ENCODE data around the gene TERB2. TPM values are rescaled to one million over a fixed set of nuclear protein-coding genes. Genes with fewer than 3 reads are reported as not detected.
"Not testable (repeated sequence)": the region's sequence is repeated elsewhere in the genome, so short reads cannot be mapped to it uniquely, and the experiment has no call there.

Gene TERB2
- total RNA-seq, 1 experiment from 2014 or later = not detected

GRCh38 chr15:44987711-44988110, 31.2 kb downstream of the TERB2 start:
- not testable (repeated sequence) for H3K79me2 ChIP-seq (ENCODE audit: insufficient read depth, low read length); H3K9me3 ChIP-seq (ENCODE audit: control insufficient read depth, low read depth, low read length); H3K9ac ChIP-seq (ENCODE audit: extremely low read depth, insufficient read length, low read length); H3K9me3 Mint-ChIP-seq; H3K27ac ChIP-seq (ENCODE audit: insufficient read length, low read depth, low read length); H4K8ac ChIP-seq (replicated peaks; ENCODE audit: insufficient read length, low read depth, low read length); H3K23me2 ChIP-seq (ENCODE audit: insufficient read length, low read depth, low read length, poor library complexity, severe bottlenecking); H3K23ac ChIP-seq (ENCODE audit: insufficient read length, low read depth, low read length); H2BK15ac ChIP-seq (ENCODE audit: low read depth, low read length); H2AK5ac ChIP-seq (ENCODE audit: insufficient read length, low read length); H2BK5ac ChIP-seq (ENCODE audit: insufficient read length, low read length); H4K20me1 ChIP-seq (ENCODE audit: control insufficient read depth, insufficient read depth, insufficient read length); H4K91ac ChIP-seq (ENCODE audit: insufficient read length, low read depth, low read length); H2AFZ ChIP-seq (ENCODE audit: low read length); H3K4me2 ChIP-seq (ENCODE audit: insufficient read depth, insufficient read length, low read length); H3K4me3 Mint-ChIP-seq; H3K4ac ChIP-seq (ENCODE audit: low read depth, low read length); H3K36me3 Mint-ChIP-seq (ENCODE audit: insufficient read depth in 1 of 3, low read depth in 3 of 3); H2BK120ac ChIP-seq (ENCODE audit: low read depth, low read length, poor library complexity, severe bottlenecking); H2BK20ac ChIP-seq (ENCODE audit: low read depth, low read length, poor library complexity, severe bottlenecking); H3K27me3 Mint-ChIP-seq (ENCODE audit: low read depth); H3K56ac ChIP-seq (ENCODE audit: insufficient read length, low read depth, low read length); H3K18ac ChIP-seq (ENCODE audit: insufficient read length, low read depth, low read length); H4K5ac ChIP-seq (ENCODE audit: insufficient read length, low read depth, low read length); DNase-seq; H3K27ac Mint-ChIP-seq; H3K4me1 ChIP-seq (ENCODE audit: insufficient read depth, low read length); H3T11ph ChIP-seq (ENCODE audit: low read length); H3K14ac ChIP-seq (ENCODE audit: insufficient read depth, low read length); H2BK12ac ChIP-seq (ENCODE audit: insufficient read length, low read depth, low read length); H3K4me1 Mint-ChIP-seq; H3K79me1 ChIP-seq (ENCODE audit: insufficient read depth, low read depth, low read length, poor library complexity, severe bottlenecking); H3K27me3 ChIP-seq (ENCODE audit: insufficient read depth, low read length)
- no CpG with 5 or more reads among the region's 1 CpG for WGBS (ENCODE audit: extremely low coverage, insufficient read length, low lambda C conversion rate)

GRCh38 chr15:44988184-44988869, 31.8 kb downstream of the TERB2 start:
- H3T11ph ChIP-seq (ENCODE audit: low read length); H2AFZ ChIP-seq (ENCODE audit: low read length); H3K27me3 Mint-ChIP-seq (ENCODE audit: low read depth); H3K27ac ChIP-seq (ENCODE audit: insufficient read length, low read depth, low read length); H3K4me1 Mint-ChIP-seq; H2BK5ac ChIP-seq (ENCODE audit: insufficient read length, low read length); H3K14ac ChIP-seq (ENCODE audit: insufficient read depth, low read length); DNase-seq; H2BK15ac ChIP-seq (ENCODE audit: low read depth, low read length); H4K8ac ChIP-seq (replicated peaks; ENCODE audit: insufficient read length, low read depth, low read length); H4K5ac ChIP-seq (ENCODE audit: insufficient read length, low read depth, low read length); H3K9ac ChIP-seq (ENCODE audit: extremely low read depth, insufficient read length, low read length); H3K4ac ChIP-seq (ENCODE audit: low read depth, low read length); H3K23ac ChIP-seq (ENCODE audit: insufficient read length, low read depth, low read length); H2BK20ac ChIP-seq (ENCODE audit: low read depth, low read length, poor library complexity, severe bottlenecking); H3K79me1 ChIP-seq (ENCODE audit: insufficient read depth, low read depth, low read length, poor library complexity, severe bottlenecking); H3K9me3 ChIP-seq (ENCODE audit: control insufficient read depth, low read depth, low read length); H4K91ac ChIP-seq (ENCODE audit: insufficient read length, low read depth, low read length); H3K23me2 ChIP-seq (ENCODE audit: insufficient read length, low read depth, low read length, poor library complexity, severe bottlenecking); H3K27me3 ChIP-seq (ENCODE audit: insufficient read depth, low read length); H2BK12ac ChIP-seq (ENCODE audit: insufficient read length, low read depth, low read length); H2BK120ac ChIP-seq (ENCODE audit: low read depth, low read length, poor library complexity, severe bottlenecking); H4K20me1 ChIP-seq (ENCODE audit: control insufficient read depth, insufficient read depth, insufficient read length); H3K36me3 Mint-ChIP-seq (ENCODE audit: insufficient read depth in 1 of 3, low read depth in 3 of 3); H3K9me3 Mint-ChIP-seq; H3K4me2 ChIP-seq (ENCODE audit: insufficient read depth, insufficient read length, low read length); H3K27ac Mint-ChIP-seq; H3K4me3 Mint-ChIP-seq; H2AK5ac ChIP-seq (ENCODE audit: insufficient read length, low read length); H3K56ac ChIP-seq (ENCODE audit: insufficient read length, low read depth, low read length); H3K18ac ChIP-seq (ENCODE audit: insufficient read length, low read depth, low read length); H3K4me1 ChIP-seq (ENCODE audit: insufficient read depth, low read length); H3K79me2 ChIP-seq (ENCODE audit: insufficient read depth, low read length): not testable (repeated sequence)
- no CpG with 5 or more reads among the region's 3 CpGs for WGBS (ENCODE audit: extremely low coverage, insufficient read length, low lambda C conversion rate)

Data from H9 (cell line).